GM12878 (cell line): ENCODE measurements around the gene WNT5B. TPM values are rescaled to one million over a fixed set of nuclear protein-coding genes. Genes with fewer than 3 reads are reported as not detected.

ENCODE experiments used
- ATF7 ChIP-seq: fragments of 450-650 bp; IDR thresholded peaks from 2 replicates; pipeline ENCODE4 v1.6.1; 2016; ENCODE audit warnings: low read depth, mild to moderate bottlenecking
- BMI1 ChIP-seq: fragments of 450-650 bp; IDR thresholded peaks from 2 replicates; pipeline ENCODE4 v1.6.1; 2016; ENCODE audit warnings: mild to moderate bottlenecking, moderate library complexity, borderline replicate concordance
- EED ChIP-seq: sonication (generic); IDR thresholded peaks from 2 replicates; pipeline ENCODE4 v1.6.1; 2016; ENCODE audit warnings: antibody characterized with exemption, low read depth
- EGR1 ChIP-seq, 2 experiments: IDR thresholded peaks; 1 replicate in 1 of 2; 2 replicates in 1 of 2; pipeline ENCODE4 v1.6.1; 2011 to 2012; ENCODE audit warnings: low read depth in 2 of 2, low read length in 2 of 2, borderline replicate concordance in 1 of 2, mild to moderate bottlenecking in 1 of 2, moderate library complexity in 1 of 2
- EP300 ChIP-seq, 2 experiments: fragments of 150-350 bp in 1 of 2; IDR thresholded peaks; 2 replicates each; pipeline ENCODE4 v1.6.1; 2011 to 2012; ENCODE audit warnings: low read depth in 2 of 2, low read length in 2 of 2, borderline replicate concordance in 1 of 2, improper control_type of control experiment in 1 of 2, inconsistent platforms in 1 of 2; ENCODE audit not compliant: control insufficient read depth in 1 of 2
- FOXM1 ChIP-seq: IDR thresholded peaks from 2 replicates; pipeline ENCODE4 v1.6.1; 2012; ENCODE audit warnings: low read depth, mild to moderate bottlenecking, inconsistent platforms, low read length, moderate library complexity
- IRF4 ChIP-seq: IDR thresholded peaks from 2 replicates; pipeline ENCODE4 v1.6.1; 2011; ENCODE audit warnings: low read depth, low read length
- JUNB ChIP-seq: IDR thresholded peaks from 2 replicates; pipeline ENCODE4 v1.6.1; 2016; ENCODE audit warnings: antibody characterized with exemption, mild to moderate bottlenecking
- RAD21 ChIP-seq: IDR thresholded peaks from 2 replicates; pipeline ENCODE4 v1.6.1; 2011; ENCODE audit warnings: mild to moderate bottlenecking, low read depth, low read length, moderate library complexity; ENCODE audit not compliant: insufficient read depth
- SMARCA5 ChIP-seq: fragments of 450-650 bp; IDR thresholded peaks from 2 replicates; pipeline ENCODE4 v1.6.1; 2017; ENCODE audit warnings: mild to moderate bottlenecking
- SMC3 ChIP-seq: IDR thresholded peaks from 2 replicates; pipeline ENCODE4 v1.6.1; 2011; ENCODE audit warnings: low read length, improper control_type of control experiment, borderline replicate concordance
- SREBF1 ChIP-seq: IDR thresholded peaks from 2 replicates; pipeline ENCODE4 v1.6.1; 2012; ENCODE audit warnings: mild to moderate bottlenecking, low read length
- SUPT20H ChIP-seq: IDR thresholded peaks from 2 replicates; pipeline ENCODE4 v1.6.1; 2011; ENCODE audit warnings: low read depth, mild to moderate bottlenecking, low read length, moderate library complexity, borderline replicate concordance; ENCODE audit not compliant: control insufficient read depth
- TARDBP ChIP-seq: IDR thresholded peaks from 2 replicates; pipeline ENCODE4 v1.6.1; 2016; ENCODE audit warnings: borderline replicate concordance
- ZBTB33 ChIP-seq: fragments of 450-650 bp; IDR thresholded peaks from 2 replicates; pipeline ENCODE4 v1.6.1; 2017; ENCODE audit warnings: mild to moderate bottlenecking
- polyA plus RNA-seq, 11 experiments: library from polyadenylated mRNA; depleted of rRNA in 4 of 11; unstranded in 6 of 11; stranded (reverse) in 5 of 11; fragments of >200 nt; fragmentation: Nextera tagmentation in 4 of 11; fragmentation: Illumina TruSeq in 1 of 11; extraction: Ambion mirVana in 4 of 11; extraction: Trizol in 1 of 11; gene quantifications; 1 replicate in 1 of 11; 2 replicates in 10 of 11; pipeline versions ENCODE4 v1.2.1 to v1.2.3, GENCODE V29; 2011 to 2016; ENCODE audit warnings: inconsistent platforms in 2 of 11, missing spikeins in 2 of 11, low read depth in 1 of 11
- total RNA-seq, 4 experiments: library from RNA; depleted of rRNA in 3 of 4; stranded (reverse); fragments of >200 nt in 3 of 4; fragmentation: Illumina TruSeq in 1 of 4; extraction: Trizol in 1 of 4; gene quantifications; 2 replicates each; pipeline versions ENCODE4 v1.2.1 to v1.2.3, GENCODE V29; 2013 to 2021
- TF ChIP-seq, protein P1 (sequence below): fragments of 450-650 bp; IDR thresholded peaks from 2 replicates; pipeline ENCODE4 v1.6.1; 2018; ENCODE audit warnings: borderline replicate concordance, mild to moderate bottlenecking; ENCODE audit not compliant: partially characterized antibody
- TF ChIP-seq, protein P2 (sequence below): fragments of 450-650 bp; IDR thresholded peaks from 2 replicates; pipeline ENCODE4 v1.6.1; 2017; ENCODE audit warnings: mild to moderate bottlenecking, moderate library complexity
- TF ChIP-seq, protein P3 (sequence below): fragments of 150-350 bp; IDR thresholded peaks from 2 replicates; pipeline ENCODE4 v1.6.1; 2014; ENCODE audit warnings: mild to moderate bottlenecking, low read depth, low read length

WNT5B gene
- total and polyA plus RNA-seq, 10 of the 15 experiments (the other 5 are each of a cell fraction or from before 2014, with no cell fraction given), result 0.45 to 18.3 (median 5.4) TPM

DNA sequence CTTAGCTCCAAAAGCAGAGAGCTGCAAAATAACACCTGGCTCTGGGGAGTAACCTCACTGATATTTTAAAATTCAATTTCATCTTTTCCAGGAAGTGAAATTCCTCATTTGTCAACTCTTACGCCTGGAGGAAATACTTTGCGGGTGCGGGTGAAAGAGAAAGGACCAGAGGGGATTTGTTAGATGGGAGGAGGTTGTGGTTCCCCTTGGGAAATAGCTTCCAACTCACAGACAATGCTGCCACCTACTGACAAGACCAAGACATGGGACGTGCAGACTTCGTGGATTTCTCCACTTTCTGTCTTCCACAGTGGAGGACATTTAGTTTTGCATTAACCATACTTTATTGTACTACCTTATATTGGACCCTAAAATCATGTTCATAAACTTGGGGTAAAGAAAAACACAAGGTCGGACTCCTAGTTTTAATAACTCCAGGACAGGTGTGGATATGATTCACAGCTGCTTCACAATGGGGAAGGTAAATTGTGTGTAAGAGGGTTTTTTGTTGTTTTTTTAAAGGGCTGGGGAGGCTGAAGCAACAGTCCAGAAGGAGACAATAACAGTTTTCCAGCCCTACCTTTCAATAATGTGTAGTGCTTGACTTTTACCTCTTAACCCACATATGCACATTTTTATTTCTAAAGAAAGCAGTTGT lies 45.5 kb upstream of the WNT5B start (continued):
- no peak for TF ChIP-seq EGR1 (IDR thresholded peaks at IDR 0.05; ENCODE audit: borderline replicate concordance in 1 of 2, low read depth in 2 of 2, low read length in 2 of 2)
- no peak for TF ChIP-seq SREBF1
- TF ChIP-seq, protein P1, sequence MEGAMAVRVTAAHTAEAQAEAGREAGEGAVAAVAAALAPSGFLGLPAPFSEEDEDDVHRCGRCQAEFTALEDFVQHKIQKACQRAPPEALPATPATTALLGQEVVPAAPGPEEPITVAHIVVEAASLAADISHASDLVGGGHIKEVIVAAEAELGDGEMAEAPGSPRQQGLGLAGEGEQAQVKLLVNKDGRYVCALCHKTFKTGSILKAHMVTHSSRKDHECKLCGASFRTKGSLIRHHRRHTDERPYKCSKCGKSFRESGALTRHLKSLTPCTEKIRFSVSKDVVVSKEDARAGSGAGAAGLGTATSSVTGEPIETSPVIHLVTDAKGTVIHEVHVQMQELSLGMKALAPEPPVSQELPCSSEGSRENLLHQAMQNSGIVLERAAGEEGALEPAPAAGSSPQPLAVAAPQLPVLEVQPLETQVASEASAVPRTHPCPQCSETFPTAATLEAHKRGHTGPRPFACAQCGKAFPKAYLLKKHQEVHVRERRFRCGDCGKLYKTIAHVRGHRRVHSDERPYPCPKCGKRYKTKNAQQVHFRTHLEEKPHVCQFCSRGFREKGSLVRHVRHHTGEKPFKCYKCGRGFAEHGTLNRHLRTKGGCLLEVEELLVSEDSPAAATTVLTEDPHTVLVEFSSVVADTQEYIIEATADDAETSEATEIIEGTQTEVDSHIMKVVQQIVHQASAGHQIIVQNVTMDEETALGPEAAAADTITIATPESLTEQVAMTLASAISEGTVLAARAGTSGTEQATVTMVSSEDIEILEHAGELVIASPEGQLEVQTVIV, result no peak
- TF ChIP-seq, protein P2, sequence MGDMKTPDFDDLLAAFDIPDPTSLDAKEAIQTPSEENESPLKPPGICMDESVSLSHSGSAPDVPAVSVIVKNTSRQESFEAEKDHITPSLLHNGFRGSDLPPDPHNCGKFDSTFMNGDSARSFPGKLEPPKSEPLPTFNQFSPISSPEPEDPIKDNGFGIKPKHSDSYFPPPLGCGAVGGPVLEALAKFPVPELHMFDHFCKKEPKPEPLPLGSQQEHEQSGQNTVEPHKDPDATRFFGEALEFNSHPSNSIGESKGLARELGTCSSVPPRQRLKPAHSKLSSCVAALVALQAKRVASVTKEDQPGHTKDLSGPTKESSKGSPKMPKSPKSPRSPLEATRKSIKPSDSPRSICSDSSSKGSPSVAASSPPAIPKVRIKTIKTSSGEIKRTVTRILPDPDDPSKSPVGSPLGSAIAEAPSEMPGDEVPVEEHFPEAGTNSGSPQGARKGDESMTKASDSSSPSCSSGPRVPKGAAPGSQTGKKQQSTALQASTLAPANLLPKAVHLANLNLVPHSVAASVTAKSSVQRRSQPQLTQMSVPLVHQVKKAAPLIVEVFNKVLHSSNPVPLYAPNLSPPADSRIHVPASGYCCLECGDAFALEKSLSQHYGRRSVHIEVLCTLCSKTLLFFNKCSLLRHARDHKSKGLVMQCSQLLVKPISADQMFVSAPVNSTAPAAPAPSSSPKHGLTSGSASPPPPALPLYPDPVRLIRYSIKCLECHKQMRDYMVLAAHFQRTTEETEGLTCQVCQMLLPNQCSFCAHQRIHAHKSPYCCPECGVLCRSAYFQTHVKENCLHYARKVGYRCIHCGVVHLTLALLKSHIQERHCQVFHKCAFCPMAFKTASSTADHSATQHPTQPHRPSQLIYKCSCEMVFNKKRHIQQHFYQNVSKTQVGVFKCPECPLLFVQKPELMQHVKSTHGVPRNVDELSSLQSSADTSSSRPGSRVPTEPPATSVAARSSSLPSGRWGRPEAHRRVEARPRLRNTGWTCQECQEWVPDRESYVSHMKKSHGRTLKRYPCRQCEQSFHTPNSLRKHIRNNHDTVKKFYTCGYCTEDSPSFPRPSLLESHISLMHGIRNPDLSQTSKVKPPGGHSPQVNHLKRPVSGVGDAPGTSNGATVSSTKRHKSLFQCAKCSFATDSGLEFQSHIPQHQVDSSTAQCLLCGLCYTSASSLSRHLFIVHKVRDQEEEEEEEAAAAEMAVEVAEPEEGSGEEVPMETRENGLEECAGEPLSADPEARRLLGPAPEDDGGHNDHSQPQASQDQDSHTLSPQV, result no peak
- peak; percentile 68; the same call in 1 of the 2 replicates for TF ChIP-seq FOXM1
- peak; percentile 95 for TF ChIP-seq EED
- TF ChIP-seq ZBTB33, result no peak
- TF ChIP-seq SMC3, result peak; percentile 94
- no peak for TF ChIP-seq JUNB
- TF ChIP-seq RAD21, result peak; percentile 98
- TF ChIP-seq TARDBP, result no peak
- peak in 1 of 2 experiments; percentile 48; a peak in 1 of 4 replicates for TF ChIP-seq EP300 (IDR thresholded peaks at IDR 0.05; ENCODE audit: borderline replicate concordance in 1 of 2, control insufficient read depth in 1 of 2, low read depth in 2 of 2, low read length in 2 of 2)
- TF ChIP-seq, protein P3, sequence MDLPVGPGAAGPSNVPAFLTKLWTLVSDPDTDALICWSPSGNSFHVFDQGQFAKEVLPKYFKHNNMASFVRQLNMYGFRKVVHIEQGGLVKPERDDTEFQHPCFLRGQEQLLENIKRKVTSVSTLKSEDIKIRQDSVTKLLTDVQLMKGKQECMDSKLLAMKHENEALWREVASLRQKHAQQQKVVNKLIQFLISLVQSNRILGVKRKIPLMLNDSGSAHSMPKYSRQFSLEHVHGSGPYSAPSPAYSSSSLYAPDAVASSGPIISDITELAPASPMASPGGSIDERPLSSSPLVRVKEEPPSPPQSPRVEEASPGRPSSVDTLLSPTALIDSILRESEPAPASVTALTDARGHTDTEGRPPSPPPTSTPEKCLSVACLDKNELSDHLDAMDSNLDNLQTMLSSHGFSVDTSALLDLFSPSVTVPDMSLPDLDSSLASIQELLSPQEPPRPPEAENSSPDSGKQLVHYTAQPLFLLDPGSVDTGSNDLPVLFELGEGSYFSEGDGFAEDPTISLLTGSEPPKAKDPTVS, result no peak; the same call in 1 of the 2 replicates
- no peak for TF ChIP-seq SUPT20H
- peak; percentile 67 for TF ChIP-seq ATF7
- TF ChIP-seq SMARCA5, result peak; percentile 74; the same call in 1 of the 2 replicates
- TF ChIP-seq IRF4, result peak; percentile 83
- TF ChIP-seq BMI1, result no peak
